C4-2B (cell line): ENCODE measurements around the gene TMEM54.

Experiments used
- H3K27ac ChIP-seq: fragments of 450-650 bp; 2 replicates; pipeline ENCODE4 v1.5.1; 2017
- CTCF ChIP-seq: fragments of 450-650 bp; conservative IDR thresholded peaks from 2 replicates; pipeline ENCODE4 v1.5.1; 2017; ENCODE audit warnings: mild to moderate bottlenecking
- ZFX ChIP-seq: fragments of 450-650 bp; IDR thresholded peaks from 2 replicates; pipeline ENCODE4 v1.6.1; 2017

Gene TMEM54

GRCh38 chr1:32870615-32871363 is 30.4 kb downstream of the TMEM54 start, which contains the start of gene FNDC5:
FNDC5 (minus strand) TSS chr1:32870912.
- no peak within 1 kb of the TSS for H3K27ac ChIP-seq
- no peak for TF ChIP-seq ZFX
- TF ChIP-seq CTCF = no peak

GRCh38 chr1:32869923-32870614 is 31.1 kb downstream of the TMEM54 start:
- no peak overlapping the region for H3K27ac ChIP-seq
- TF ChIP-seq CTCF (no peak), ZFX (no peak)

GRCh38 chr1:32868806-32869455 is 32.3 kb downstream of the TMEM54 start:
- no peak overlapping the region for H3K27ac ChIP-seq
- TF ChIP-seq ZFX (no peak), CTCF (no peak)

GRCh38 chr1:32868085-32868484 is 33.1 kb downstream of the TMEM54 start:
- no peak overlapping the region for H3K27ac ChIP-seq
- TF ChIP-seq CTCF = no peak
- no peak for TF ChIP-seq ZFX

- no peak overlapping the region for H3K27ac ChIP-seq
- TF ChIP-seq ZFX (no peak), CTCF (no peak)
Observed at GRCh38 chr1:32867671-32868070, 33.5 kb downstream of the TMEM54 start.

- TF ChIP-seq ZFX (no peak), CTCF (no peak)
Observed at GRCh38 chr1:32867151-32867550, 34.0 kb downstream of the TMEM54 start.

More at GRCh38 chr1:32867151-32867550, 34.0 kb downstream of the TMEM54 start:
- no peak overlapping the region for H3K27ac ChIP-seq
